Stimulated activated CD8-positive, alpha-beta memory T cell treated with anti-CD3 and anti-CD28 coated beads, Interleukin-7, amount 100 ng/mL, for 1 hour (primary cell): ENCODE measurements around the gene PSMD12.
"Not testable (repeated sequence)": the region's sequence is repeated elsewhere in the genome, so short reads cannot be mapped to it uniquely, and the experiment has no call there.

ENCODE experiments used
- DNase-seq, 2 donors: peaks; one replicate each; pipeline ENCODE4 v3.0.0-alpha.2; 2020; ENCODE audit warnings: low read depth in 2 of 2

Gene PSMD12

GRCh38 chr17:67358612-67359011, 7.8 kb downstream of the PSMD12 start:
- no peak for DNase-seq

GRCh38 chr17:67353929-67354574, 12.3 kb downstream of the PSMD12 start:
- no peak for DNase-seq

- DNase-seq: no peak
These were observed 13.2 kb downstream of the PSMD12 start for GRCh38 chr17:67353161-67353560.

- no peak for DNase-seq
These were observed 17.0 kb downstream of the PSMD12 start for GRCh38 chr17:67349420-67349819.

- DNase-seq: no peak
These were observed 18.6 kb downstream of the PSMD12 start for GRCh38 chr17:67347826-67348225.

GRCh38 chr17:67343237-67343636, 23.1 kb downstream of the PSMD12 start:
- DNase-seq: no peak

GRCh38 chr17:67338353-67338752, 28.0 kb downstream of the PSMD12 start:
- DNase-seq: not testable (repeated sequence)

- no peak for DNase-seq
These were observed 29.5 kb downstream of the PSMD12 start for GRCh38 chr17:67336859-67337258.

GRCh38 chr17:67335245-67335835, 31.0 kb downstream of the PSMD12 start:
- DNase-seq: no peak

- DNase-seq: not testable (repeated sequence)
These were observed 34.2 kb downstream of the PSMD12 start for GRCh38 chr17:67332162-67332508.

GRCh38 chr17:67331381-67332161, 34.8 kb downstream of the PSMD12 start:
- not testable (repeated sequence) for DNase-seq

GRCh38 chr17:67328026-67328425, 38.4 kb downstream of the PSMD12 start:
- DNase-seq: no peak

- DNase-seq: not testable (repeated sequence)
These were observed 39.2 kb downstream of the PSMD12 start for GRCh38 chr17:67326959-67327745.

GRCh38 chr17:67326440-67326839, 39.9 kb downstream of the PSMD12 start:
- DNase-seq: no peak

GRCh38 chr17:67324330-67324729, 42.0 kb downstream of the PSMD12 start:
- DNase-seq: no peak

- DNase-seq: no peak
These were observed 42.9 kb downstream of the PSMD12 start for GRCh38 chr17:67323445-67323844.

GRCh38 chr17:67322042-67322787, 44.2 kb downstream of the PSMD12 start:
- no peak for DNase-seq

GRCh38 chr17:67321486-67321885, 44.9 kb downstream of the PSMD12 start:
- DNase-seq: not testable (repeated sequence)

- DNase-seq: no peak
These were observed 49.6 kb downstream of the PSMD12 start for GRCh38 chr17:67316781-67317180.

- DNase-seq: no peak
These were observed 50.5 kb downstream of the PSMD12 start for GRCh38 chr17:67315865-67316264.

GRCh38 chr17:67312265-67312664, 54.1 kb downstream of the PSMD12 start:
- DNase-seq: no peak
